Activated CD8-positive, alpha-beta memory T cell treated with anti-CD3 and anti-CD28 coated beads, Interleukin-2, amount 50 U/mL, for 48 hours (primary cell): ENCODE data around the gene EME2.

Experiments used
- DNase-seq: peaks from one replicate; pipeline ENCODE4 v3.0.0-alpha.2; 2020

EME2 gene

DNA sequence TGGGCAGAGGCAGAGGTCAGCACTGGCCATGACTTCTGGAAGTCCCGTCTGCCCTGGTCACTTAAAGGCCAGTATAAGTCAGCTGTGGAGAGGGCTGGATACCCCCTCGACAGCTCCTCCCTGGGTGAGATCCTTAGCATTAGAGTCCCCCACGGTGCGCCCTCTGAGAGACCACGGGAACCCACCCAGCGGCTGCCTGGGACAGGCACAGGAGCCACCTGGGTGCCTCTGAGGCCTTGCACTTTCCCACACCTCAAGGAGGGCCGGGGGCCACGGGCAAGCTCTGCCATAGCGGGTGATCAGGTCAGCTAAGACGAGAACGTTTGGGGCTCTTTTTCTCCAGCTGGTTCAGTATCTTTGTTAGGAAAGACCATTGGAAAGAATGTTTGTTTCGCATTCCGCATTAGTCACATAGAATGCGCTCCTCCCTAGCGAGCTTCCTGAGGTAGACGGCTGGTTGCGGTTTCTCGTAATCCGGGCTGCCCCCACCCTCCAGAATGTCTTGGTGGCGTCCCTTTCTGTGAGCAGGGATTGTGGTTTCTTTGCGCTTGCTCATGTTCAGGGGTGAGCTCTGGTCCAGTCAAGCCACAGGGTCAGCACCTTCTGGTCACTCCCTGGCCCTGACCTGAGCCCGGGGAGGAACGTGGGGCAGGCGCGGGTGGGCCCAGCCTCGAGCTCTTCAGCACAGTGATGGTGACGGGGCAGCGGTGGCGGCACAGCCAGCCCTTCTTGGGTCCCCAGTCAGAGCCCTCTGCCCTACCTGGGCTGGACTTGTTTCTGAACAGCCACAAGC, 26.5 kb upstream of the EME2 start:
- DNase-seq: no peak

DNA sequence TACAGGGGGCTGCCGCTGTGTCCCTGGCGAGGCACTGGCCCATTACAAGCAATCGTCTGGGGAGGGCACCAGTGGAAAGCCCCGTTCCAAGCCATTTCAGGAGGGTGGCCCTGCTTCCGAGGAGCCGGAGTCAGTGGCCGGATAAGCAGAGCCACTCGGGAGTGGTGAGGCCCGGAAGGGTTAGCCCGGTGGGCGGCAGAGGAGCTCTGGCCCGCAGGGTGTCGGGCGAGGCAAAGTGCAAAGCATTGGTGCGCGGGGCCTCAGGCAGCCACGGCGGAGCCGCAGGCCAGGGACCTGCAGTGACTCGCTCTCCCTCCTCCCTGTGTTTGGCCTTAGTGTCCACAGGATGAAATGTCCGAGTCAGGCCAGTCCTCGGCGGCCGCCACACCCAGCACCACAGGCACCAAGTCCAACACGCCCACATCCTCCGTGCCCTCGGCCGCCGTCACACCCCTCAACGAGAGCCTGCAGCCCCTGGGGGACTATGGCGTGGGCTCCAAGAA, 25.9 kb upstream of the EME2 start:
- no peak for DNase-seq

DNA sequence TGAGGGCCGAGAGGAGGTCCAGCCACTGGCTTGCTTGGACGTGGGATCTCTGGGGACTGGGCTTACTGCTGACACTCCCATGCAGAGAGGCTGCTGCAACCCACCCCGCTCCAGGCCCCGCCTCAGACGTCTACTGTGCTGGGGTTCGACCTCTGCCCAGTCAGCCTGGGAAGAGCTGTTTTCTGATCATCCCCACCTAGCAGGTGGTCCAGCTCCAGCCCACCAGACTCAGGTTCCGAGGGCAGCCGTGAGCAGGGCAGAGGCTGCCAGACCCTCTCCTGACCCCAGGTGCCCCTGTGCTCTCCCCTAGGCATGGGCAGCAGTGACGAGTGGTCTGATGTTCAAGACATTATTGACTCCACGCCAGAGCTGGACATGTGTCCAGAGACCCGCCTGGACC, 24.7 kb upstream of the EME2 start:
- DNase-seq: no peak

DNA sequence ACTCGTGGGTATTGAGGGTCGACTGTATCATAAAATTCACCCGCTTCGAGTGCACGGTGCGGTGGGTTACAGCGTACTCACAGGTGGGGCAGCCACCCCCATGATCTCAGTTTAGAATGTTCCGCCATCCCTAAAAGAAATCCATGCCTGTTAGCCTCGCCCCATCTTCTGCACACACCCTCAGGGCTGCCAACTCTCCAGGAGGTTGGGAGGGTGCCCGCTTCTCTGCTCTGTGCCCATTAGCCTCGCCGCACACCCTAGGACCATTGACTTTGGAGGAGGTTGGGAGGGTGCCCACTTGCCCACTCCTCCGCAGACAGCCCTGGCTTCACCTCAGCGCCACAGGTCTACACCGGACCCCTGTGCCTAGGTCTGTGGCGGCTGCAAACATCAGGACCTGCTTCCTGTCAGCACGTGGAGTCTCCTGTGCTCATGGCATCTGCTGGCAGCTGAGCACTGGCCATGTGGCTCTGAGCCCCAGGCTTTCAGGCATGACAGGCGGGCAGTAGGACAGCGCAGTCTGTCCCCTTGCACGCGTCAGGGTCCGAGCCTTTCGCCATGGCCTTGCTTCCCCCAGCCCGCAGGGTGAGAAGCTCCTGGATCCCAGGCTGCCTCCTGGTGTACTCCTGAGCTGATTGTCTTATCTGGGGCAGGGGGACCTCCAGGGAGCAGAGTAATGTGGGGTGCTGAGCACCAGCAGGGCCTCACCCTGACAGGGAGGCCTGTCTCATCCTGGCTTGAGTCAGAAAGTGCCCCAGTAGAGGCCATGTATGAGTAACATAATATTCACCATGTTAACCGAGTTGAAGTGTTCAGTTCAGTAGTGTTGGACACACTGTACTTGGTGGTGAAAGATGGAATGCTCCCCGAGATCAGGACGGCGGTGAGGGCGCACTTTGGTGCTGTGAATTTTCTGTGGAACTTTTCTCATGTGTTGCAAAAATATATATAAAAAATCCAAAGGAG, 23.2 kb upstream of the EME2 start:
- DNase-seq: no peak

DNA sequence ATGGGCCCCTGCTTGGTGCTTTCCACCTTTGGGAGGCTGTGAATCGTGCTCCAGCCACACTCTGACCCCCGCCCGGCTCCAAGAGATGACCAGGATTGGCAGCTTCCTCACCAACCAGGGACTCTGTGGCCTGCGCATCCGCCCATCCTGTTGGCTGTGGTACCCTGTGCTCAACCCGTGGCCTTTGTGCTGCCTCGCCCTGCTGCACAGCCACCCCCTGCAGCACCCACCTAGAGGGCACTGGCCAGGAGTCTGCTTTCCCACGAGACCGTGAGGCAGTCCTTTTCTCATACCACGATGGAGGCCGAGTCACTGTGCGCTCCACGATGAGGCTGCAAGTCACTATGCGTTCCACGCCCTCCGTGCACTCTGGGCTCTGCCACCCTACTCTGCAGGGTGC, 20.7 kb upstream of the EME2 start:
- DNase-seq: no peak

DNA sequence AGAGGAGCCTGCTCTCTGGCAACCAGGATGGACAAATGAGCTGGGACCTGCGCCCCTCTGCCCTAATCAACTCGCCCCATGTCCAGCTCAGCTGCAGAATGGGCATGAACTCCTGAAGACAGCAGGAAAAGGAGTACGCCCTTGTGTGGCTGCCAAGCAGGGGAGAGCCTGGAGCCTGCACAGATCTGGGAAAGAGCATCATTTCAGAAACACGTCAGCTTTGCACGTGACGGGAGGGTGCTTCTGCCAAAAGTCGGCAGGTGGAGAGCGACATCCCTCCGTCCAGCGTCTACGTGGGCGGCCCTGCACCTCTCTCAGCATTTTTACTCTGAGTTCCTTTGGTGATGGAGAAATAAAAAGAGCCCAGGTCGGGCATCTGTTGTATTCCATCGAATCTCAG, 19.8 kb upstream of the EME2 start:
- DNase-seq: no peak

DNA sequence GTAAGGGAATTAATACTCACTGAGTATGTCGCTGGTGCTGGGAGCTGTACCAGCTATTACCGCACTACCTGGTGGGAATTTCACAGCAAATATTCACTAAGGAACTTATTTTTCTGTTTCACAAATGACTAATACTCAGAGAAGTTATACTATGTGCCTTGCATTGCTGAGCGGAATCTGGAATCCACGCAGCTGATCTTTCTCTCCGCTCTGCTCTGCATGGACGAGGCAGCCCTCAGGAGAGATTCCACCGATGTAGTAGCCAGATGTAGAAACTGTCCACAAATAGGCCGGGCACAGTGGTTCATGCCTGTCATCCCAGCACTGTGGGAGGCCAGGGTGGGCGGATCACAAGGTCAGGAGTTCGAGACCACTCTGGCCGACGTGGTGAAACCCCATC, 18.4 kb upstream of the EME2 start:
- no peak for DNase-seq

DNA sequence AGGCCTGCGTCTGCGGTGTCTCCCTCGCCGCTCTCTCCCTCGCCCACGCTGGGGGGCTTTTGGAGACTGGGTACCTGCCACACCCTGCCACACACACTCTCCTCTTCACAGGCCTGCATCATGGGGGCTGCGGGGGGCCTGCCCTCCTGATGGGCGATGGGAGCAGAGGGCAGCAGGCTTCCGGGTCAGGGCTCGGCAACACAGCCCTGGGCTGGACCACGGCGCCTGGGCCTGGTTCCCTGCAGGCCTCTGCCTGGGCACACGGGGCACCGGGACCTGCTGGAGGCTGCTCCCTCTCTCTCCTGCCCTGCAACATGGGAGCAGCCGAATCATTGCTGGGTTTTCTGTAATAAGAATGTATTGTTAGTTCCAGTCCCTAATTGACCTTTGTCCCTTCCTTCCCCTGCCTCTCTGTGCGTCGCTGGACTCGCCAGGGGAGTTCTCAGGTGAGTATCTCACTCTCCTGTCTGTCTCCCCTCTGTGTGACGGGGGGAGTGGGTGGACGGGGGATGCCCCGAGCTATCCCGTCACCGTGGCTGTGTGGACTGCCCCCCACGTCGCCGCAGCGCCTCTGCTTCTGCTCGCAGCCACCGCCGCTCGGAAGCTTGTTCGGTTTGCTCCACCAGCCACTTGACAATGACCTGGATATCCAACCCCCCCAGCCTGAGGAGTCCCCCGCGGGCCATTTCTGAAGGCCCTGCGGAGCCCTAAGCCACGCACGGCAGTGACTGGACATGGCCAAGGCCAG, 14.7 kb upstream of the EME2 start:
- DNase-seq: no peak

DNA sequence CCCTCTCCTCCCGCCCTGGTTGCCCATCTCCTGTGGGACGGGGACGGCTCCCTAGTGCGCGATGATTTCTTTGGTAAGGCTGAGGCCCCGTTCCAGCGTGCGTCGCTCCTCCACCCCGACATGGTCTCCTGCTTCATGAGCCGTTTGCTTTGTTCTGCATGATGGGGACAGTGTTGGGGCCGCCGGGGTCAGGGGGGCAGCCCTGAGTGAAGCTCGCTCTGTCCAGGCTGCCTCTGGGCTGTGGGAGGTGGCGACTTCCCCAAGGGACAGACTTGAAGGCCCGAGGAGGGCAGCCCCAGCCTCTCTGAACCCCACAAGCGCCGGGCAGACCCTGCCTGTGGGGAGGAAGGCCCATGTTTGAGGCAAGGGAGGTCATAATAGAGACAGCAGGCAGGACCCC, 13.7 kb upstream of the EME2 start:
- no peak for DNase-seq

DNA sequence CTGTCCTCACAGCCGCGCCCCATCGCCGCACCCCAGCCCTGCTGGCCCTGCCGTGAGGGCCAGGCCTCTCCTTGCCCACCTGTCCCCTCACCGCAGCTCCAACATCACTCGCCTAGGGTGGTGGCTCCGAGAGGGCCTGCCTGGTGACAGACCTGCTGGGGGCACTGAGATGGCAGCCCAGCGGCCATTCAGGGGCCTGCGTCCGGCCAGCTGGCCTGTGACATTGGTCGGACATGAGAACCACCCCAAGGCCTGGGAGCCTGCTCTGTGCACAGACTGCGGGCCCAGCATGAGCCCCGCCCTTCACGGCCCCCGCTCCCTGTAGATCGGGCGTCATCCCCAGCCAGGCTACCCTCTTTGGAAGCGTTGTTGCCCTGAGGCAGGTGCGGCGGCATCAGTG, 13.1 kb upstream of the EME2 start:
- no peak for DNase-seq

DNA sequence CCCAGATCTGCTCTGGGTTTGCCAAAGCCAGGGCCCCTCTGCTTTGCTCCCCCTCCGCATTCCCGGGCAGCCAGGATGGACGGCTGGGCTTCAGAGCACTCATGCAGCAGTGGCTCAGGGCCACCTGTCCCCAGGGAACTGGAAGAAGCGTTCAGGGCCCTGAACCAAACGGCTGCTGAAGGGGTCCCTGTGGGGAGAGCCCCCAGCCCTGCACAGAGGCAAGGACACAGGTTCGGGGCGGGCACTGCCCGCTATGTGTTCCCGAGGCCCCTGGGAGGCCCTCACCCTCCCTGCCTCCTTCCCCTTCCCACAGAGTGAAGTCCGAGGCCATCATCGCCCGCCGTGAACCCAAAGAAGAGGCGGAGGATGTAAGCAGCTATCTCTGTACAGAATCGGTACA, 11.7 kb upstream of the EME2 start:
- DNase-seq: no peak

DNA sequence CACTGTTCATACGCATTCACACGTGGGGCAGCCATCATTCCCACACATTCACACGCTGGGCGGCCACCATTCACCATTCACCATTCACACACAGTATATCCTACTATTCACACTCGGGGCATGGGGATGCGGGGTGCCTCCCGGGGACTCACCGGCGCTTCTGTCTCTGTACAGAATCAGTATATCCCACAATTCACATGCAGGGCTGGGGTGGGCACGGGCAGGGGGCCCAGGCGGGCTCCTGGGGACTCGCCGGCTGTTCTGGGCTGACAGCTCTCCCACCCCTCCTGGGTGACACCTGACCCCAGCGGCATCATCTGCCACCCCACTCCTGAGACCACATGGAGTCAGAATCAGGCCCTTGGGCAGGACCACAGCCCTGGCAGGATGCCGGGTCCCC, 10.9 kb upstream of the EME2 start:
- no peak for DNase-seq

DNA sequence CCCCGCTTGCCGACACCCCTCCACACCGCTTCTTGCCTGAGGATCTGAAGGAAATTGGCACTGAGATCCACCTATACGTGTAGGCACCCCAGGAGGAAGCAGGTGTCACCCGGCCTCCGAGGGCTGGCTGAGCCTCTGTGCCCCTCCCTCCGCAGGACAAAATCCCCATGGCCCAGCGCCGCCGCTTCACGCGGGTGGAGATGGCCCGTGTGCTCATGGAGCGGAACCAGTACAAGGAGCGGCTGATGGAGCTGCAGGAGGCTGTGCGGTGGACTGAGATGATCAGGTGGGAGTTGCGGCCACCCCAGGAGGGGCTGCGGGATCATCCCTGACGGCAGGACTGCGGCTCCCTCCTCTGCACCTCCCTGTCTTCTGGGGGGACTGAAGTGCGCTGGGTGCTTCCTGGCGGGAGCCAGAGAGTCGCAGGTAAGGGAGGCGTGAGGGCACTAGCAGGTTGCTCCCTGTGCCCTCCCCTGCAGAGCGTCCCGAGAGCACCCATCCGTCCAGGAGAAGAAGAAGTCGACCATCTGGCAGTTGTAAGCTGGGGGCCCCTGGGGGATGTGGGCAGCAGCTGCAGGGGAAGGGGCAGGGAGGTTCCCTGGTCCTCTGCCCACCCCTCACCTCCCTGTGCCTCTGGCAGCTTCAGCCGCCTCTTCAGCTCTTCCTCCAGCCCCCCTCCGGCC, 10.3 kb upstream of the EME2 start:
- DNase-seq: no peak

DNA sequence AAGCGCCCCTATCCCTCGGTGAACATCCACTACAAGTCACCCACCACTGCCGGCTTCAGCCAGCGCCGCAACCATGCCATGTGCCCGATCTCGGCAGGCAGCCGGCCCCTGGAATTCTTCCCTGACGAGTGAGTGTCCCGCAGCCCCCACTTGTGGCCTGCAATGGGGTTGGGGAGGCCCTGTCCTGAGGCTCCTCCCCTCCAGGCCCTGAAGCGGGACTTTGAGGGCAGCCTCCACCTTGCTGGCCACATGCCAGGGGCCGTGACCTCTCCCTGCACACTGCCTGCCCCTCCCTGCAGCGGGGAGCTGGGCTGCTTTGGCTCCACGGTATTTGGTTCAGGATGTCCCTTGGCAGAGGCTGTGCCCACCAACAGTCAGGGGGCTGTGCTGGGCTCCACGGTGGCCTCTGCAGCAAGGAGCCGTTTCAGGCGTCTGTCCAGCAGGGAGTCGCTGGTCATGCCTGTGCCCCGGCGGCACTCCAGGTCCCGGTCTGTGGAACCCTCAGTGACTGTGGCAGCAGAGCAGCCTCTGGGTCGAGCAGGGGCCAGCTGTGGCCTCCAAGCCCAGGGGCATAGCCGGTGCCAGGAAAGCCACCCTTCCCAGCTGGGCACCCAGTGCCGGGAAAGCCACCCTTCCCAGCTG, 9.6 kb upstream of the EME2 start:
- no peak for DNase-seq

DNA sequence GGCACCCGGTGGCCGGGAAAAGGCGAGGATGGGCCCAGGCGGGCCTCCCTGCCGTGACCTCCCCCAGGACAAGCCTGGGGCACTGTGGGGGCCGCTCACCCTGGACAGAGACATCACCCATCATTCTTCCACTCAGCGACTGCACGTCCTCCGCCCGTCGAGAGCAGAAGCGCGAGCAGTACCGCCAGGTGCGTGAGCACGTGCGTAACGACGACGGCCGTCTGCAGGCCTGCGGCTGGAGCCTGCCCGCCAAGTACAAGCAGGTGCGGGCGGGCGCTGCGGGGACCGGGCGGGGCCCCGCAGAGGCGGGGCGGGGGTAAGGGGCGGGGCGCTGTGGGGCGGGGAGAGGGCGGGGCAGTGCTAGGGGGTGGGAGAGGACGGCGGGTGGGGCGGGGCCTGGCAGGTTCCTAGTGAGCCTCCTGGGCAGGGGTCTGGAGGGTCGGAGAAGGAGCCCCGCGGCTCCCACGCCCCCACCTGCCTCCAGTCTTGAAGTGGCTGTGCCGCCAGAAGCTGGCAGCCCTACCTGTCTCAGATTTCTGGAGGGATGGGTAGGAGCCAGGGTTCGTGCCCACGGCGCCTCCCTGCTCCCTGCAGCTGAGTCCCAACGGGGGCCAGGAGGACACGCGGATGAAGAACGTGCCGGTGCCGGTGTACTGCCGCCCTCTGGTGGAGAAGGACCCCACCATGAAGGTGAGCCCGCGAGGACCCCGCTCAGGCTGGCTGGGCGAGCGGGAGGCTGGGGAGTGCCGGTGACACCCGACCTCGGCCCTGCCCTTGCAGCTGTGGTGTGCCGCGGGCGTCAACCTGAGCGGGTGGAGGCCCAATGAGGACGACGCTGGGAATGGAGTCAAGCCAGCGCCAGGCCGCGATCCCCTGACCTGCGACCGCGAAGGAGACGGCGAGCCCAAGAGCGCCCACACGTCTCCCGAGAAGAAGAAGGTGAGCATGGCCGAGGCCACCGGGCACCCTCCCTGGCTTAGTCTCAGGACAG, 8.8 kb upstream of the EME2 start:
- no peak for DNase-seq

DNA sequence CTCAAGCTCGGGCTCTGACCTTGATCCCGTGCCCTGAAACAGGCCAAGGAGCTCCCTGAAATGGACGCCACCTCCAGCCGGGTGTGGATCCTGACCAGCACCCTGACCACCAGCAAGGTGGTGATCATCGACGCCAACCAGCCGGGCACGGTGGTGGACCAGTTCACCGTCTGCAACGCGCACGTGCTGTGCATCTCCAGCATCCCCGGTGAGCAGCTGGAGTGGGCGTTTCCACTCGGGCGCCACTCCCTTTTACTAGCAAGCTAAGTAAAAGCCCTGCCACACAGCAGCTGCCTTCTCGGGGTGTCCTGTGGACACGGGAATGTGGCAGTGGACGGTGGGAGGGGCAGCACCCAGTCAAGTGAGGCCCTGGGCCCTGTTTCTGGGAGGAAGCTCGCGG, 7.6 kb upstream of the EME2 start:
- no peak for DNase-seq

DNA sequence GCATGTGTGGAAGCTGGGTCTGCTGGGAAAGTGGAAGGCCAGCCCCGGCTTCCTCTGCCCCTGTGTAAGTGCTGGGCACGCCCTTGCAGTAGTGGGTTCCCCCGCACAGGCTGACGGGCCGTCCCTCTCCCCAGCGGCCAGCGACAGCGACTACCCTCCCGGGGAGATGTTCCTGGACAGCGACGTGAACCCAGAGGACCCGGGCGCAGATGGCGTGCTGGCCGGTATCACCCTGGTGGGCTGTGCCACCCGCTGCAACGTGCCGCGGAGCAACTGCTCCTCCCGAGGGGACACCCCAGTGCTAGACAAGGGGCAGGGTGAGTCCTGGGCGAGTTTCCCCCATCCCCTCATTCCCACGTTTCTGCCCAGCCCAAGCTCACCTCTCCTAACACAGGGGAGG, 6.8 kb upstream of the EME2 start:
- no peak for DNase-seq

DNA sequence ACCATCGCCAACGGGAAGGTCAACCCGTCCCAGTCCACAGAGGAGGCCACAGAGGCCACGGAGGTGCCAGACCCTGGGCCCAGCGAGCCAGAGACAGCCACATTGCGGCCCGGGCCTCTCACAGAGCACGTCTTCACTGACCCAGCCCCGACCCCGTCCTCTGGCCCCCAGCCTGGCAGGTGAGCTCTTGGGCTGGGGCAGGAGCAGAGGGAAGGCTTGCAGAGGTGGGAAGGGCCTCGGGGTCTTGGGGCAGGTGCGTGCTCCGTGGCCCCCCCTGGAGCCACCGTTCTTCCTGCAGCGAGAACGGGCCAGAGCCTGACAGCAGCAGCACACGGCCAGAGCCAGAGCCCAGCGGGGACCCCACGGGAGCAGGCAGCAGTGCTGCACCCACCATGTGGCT, 6.4 kb upstream of the EME2 start:
- DNase-seq: no peak

DNA sequence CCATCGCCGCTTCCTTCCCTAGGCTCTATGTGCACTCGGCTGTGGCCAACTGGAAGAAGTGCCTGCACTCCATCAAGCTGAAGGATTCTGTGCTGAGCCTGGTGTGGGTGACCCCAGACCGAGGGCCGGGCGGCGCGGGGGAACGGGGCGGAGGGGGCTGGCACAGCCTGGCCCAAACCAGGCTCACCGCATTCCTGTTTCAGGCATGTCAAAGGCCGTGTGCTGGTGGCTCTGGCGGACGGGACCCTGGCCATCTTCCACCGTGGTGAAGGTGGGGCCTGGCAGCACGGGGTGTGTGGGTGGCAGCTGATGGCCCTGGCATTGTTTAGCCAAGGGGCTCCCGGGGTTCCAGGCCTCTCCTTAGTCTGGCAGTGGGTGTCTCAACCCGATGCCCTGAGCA, 5.9 kb upstream of the EME2 start:
- no peak for DNase-seq

DNA sequence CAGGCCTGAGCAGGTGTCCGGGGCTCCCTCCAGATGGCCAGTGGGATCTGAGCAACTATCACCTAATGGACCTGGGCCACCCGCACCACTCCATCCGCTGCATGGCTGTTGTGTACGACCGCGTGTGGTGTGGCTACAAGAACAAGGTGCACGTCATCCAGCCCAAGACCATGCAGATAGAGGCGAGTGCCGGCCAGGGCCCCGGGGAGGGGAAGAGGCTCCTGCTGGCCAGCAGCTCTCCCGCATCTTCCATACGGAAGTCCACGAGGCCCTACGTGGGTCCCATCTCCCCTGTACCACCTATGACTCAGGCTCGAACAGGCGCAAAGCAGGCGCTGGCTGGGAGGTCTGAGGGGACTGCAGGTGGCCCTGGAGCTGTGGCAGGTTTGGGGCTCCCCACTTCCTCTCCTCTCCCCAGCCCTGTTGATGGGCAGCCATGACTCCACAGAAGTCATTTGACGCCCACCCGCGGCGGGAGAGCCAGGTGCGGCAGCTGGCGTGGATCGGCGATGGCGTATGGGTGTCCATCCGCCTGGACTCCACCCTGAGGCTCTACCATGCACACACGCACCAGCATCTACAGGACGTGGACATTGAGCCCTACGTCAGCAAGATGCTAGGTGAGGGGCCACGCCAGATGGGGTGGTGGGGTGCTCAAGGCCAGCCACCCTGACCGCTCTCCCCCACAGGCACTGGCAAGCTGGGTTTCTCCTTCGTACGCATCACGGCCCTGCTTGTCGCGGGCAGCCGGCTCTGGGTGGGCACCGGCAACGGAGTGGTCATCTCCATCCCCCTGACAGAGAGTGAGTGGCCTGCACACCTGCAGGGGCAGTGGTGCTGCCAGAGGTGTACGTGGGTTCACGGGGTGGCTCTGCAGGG, 5.3 kb upstream of the EME2 start:
- DNase-seq: no peak
